NK-92 treated with Interleukin-12 subunit alpha and Interleukin-12 subunit beta, amount 100 ng/mL, for 24 hours (cell line): ENCODE measurements around the gene ZNF324.
A peak's percentile ranks its signal among the peaks of the same experiment; 100 is the strongest.
"Not testable (repeated sequence)": the region's sequence is repeated elsewhere in the genome, so short reads cannot be mapped to it uniquely, and the experiment has no call there.

ENCODE experiments used
- DNase-seq: peaks from one replicate; lab custom pipeline; 2025; lab: John Stamatoyannopoulos, UW

ZNF324 gene

DNA sequence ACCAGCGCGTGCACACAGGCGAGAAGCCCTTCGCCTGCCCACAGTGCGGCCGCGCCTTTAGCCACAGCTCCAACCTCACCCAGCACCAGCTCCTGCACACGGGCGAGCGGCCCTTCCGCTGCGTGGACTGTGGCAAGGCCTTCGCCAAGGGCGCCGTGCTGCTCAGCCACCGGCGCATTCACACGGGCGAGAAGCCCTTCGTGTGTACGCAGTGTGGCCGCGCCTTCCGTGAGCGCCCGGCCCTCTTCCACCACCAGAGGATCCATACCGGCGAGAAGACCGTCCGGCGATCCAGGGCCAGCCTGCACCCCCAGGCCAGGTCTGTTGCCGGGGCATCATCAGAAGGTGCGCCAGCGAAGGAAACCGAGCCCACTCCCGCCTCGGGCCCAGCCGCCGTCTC is 4.9 kb downstream of the ZNF324 start:
- no peak for DNase-seq

DNA sequence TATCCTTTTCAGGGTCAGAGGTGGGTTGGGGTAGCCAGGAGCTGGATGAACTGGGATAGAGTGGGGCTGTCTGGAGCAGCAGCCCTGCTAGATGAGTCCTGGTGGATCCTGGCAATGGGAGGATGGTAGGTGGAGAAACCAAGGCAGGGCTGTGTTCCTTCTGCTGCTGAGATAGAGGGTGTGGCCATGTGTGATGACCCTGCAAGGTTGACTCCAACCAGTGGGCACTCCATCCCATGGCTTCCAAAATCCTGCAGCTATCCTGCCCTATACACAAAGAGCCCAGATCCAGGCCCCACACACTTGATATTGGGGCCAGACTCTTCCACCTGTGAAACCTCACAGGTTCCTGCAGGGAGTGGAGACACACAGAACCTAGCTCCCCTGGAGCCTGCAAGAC is 6.9 kb downstream of the ZNF324 start:
- no peak for DNase-seq

DNA sequence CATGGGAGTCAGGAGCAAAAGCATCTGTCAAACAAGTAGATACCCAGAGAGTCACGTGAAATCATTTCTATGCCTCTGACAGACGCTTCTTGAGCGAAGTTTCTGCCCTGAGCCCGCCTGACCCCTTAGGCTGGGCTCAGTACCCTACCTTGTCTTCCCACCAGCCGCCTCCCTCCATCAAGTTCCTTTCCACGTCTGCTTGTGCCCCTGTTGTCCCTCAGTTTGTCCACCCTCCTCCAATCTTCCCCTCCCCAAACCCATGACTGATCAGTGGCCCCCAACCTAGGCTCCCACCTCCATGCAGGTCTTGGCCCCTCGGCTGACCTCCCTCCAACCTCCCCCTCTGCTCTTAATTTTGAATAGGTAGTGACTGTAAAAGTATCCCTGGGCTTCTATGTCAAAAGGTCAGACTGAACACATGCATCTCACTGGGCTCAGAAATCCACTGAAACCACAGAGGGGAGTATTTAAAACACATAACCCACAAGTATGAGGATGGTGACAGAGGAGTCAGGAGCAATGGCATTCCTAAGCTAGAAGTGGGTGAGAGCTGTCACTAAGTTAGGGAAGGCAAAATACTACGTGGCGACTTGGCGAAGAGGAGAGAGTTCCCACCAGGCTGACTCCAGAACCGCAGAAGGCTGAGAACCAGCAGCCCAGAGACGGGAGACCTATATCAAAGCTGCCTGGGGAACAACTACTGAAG is 7.6 kb downstream of the ZNF324 start:
- no peak for DNase-seq

DNA sequence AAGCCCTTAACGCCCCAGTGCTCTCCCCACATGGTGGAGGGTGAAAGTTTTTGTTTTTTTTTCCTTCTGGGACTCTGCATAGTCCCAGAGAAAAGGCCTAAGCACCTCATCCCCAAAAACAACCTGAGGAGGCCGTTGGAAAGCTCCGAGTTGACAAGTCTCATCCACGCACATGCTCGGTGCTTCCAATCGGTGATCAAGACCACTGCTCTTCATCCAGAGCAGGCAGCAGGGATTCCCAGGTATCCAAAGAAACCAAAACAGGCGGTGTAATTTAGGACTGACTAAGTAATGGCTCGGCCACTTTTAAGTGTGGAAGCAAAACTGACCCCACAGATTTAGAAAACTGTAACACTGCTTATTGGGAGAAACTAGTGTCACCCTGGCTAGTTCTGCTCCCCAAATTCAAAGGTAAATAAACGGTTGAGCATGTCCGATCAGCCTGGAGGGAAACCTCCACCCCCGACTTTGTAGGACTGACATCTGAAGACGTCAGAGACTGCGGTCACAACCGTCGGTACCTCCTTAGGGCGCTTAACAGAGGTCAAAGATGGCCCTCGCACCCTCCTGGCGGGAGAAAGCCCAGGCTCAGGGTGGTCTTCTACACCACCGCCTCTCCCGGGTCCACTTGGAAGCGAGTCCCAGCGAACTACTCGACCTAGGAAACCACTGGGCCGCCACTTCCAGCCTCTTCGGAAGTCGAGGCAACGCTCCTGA is 8.3 kb downstream of the ZNF324 start:
- DNase-seq, result no peak

DNA sequence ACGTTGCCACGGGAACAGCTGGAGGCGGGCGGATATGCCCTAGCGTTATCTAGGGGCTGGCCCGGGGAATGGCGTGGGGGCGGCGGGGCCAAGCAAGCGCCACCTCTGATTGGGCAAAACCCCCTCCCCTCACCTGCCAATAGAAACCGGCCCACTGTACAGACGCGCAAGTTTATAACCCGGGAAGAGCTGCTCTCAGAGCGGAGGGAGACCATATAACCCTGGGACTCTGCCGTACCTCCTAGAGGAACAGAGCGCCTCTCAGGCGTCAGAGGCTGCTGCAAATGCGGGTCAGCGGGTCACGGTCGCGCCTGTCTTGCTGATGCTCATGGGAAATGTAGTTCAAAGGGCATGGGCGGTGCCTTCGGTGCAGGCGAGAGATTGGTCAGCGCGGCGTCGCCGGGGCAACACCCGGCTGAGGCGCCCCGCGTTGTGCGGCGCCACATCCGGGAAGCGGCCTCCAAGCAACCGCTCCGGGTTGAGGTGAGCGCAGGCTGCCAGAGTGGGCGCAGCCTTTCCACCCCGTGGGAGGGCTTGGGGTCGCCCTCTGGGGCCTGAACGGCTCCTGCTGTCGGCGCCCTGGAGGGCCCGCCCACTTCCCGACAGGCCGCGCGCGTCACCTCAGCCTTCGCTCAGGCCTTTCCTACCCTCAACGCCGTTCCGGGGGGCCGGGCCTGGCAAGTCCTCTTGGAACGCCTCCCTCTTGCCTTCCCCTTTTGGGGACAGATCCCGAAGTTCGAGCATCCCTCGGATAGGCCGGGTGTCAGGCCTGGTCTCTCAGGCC is 9.0 kb downstream of the ZNF324 start, which contains the start of gene ZNF446:
TSS of gene ZNF446 (plus strand) at position 639 of the 784 bp plus-strand sequence. CDS start 867 bp downstream, outside the sequence.
- peak; percentile 97 for DNase-seq

DNA sequence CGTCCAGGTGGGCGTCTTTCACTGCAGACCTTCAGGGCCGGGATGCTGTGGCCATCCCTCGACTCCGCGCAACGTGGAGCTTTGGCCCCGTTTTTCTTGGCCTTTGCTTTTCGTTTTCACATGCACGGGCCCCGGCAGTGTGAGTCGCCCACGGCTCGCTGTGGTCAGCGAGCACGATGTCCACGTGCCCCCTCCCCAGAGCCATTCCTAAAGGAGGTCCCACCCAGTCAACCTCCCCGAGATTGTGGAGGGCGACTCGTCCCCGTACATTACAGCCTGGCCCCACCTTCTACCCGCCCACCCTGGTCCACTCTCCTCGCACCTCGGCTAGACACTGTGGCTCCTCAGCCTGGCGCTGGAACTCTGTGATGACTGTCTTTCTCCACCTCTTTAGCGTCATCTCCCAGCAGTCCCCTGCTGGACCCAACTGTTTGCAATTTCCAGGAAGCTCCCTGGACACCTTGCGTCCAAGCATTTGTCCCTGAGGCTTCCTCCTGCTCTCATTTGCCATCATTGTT is 9.7 kb downstream of the ZNF324 start:
- DNase-seq, result no peak

DNA sequence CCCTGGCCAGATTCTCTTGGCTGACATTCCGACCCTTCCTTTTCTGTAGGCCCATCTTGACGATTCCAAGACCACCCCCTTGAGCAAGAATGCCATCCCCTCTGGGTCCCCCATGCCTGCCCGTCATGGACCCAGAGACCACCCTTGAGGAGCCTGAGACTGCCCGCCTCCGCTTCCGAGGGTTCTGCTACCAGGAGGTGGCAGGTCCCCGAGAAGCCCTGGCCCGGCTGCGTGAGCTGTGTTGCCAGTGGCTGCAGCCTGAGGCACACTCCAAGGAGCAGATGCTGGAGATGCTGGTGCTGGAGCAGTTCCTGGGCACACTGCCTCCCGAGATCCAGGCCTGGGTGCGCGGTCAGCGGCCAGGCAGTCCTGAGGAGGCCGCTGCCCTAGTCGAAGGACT is 10.2 kb downstream of the ZNF324 start:
- DNase-seq, result no peak

DNA sequence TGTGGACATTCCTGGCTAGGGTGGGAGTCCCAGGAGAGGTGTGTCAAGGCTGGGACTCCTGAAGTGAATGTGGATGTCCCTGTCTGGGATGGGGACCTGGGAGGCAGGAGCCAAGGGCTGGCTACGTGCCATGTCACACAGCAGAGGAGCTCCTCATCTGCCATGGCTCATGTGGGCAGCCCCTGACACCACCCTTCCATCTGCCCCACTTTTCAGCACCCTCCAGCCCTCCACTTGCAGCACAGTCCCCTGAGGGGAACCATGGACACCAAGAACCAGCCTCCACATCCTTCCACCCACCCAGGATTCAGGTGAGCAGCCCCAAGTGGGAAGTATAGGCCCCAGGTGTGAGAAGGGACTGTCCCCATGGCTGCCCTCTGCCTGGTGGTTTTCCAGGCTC is 11.0 kb downstream of the ZNF324 start:
- DNase-seq, result no peak

DNA sequence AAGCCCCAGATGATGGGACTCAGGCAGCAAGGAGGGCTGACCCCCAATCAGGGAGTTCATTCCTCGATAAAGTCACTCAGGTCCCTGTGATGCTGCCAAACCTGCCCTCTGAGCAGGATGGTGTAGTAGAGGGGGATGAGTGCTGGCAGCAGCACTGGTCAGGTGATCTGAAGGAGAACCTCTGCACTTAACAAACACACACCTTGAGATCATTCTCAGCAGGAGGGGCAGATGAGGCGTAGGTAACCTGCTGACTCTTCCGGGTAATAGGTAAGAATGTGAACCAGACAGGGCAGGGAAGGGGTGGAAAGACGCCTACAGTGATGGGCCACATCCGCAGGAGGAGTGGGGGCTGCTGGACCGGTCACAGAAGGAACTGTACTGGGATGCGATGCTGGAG is 12.4 kb downstream of the ZNF324 start:
- no peak for DNase-seq

DNA sequence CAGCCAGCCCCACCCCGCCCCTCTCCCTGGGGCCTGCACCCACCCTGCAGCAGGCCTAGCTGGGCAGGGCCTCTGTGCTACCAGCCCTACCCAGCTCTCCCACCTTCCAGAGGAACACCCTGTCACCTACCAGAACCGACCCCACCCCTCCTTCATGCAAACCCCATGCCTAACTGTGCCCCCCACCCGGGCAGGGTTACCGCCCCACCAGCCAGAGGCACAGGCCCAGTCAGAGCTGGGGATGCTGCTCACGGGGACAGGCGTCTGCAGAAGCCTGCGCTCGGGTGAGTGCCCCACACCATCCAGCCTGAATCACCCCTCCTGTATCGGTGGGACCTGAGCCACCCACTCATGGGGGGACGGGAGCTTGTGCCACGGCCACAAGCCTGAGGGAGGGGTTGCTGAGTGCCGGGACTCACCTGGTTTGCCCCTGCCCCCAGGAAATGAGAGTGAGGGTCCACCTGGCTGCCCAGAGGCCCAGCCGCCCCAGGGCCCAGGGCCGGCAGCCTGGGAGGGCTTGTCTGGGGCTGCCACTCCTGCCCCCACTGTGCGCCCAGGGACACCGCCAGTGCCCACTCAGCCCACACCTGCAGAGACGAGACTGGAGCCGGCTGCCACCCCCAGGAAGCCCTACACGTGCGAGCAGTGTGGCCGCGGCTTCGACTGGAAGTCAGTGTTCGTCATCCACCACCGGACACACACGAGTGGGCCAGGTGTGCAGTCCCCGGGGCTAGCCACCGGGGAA is 13.0 kb downstream of the ZNF324 start:
- DNase-seq, result no peak

DNA sequence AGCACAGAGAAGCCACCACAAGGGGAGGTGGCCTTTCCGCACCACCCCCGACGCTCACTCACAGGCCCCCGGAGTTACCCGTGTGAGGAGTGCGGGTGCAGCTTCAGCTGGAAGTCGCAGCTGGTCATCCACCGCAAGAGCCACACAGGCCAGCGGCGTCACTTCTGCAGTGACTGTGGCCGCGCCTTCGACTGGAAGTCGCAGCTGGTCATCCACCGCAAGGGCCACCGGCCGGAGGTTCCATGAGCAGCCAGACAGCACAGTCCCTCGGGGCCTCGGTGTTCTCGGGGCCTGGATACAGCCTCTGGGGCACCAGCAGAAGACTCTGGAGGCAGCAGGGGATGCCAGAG is 13.6 kb downstream of the ZNF324 start:
- no peak for DNase-seq

DNA sequence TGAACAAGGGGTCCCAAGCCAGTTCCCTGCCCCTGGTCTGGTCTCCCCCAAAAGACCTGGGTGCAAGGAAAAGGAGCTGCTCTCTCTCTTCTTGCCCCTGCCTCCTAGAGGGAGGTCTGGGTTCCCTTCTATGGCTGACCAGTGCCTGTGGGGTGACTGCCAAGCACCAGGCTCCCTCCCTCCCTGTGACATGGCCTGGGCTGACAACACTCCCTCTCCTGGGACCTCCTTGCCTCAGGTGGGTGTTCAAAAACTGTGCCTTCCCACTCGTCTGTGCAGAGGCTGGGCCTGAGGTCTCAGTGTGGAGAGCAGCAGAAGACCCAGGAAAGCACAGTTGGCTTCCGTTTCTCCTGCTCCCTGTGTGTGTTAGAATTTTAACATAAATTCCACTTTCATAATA is 14.0 kb downstream of the ZNF324 start:
- DNase-seq, result no peak

DNA sequence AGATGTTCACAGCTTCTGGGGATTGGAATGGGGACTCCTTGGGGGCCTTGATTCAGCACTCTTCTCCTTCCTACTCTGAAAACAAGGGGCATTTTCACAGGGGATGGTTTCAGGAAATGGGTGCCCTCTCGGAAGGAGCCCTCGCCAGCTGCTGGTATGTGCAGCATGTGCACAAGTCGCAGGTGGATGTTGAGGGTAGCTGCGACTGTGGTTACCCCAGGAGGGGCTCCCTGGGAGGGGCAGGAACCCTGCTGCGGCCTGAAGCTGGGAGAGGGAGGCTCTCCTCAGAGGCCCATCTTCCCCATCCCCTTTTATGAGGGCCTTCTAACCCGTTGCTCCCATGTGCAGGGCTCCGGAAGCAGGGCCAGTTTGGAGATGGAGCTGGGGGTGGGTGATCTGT is 15.5 kb downstream of the ZNF324 start:
- no peak for DNase-seq

DNA sequence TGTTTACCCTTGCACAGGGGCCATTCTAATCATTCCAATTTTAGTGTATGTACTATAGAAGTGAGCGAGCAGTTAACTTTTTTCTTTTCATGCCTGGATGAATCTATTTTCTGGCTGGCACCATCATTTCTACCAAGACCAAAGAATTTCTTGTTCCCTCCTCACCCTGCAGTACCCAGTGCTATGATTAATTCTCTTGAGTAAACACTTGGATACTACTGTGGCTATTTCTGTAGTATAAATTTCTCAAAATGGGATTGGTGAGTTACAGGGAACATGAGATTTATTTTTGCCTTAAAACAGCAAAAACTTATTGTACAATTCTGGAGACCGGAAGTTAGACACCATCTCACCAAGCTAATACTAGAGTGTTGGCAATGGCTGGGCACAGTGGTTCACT is 16.9 kb downstream of the ZNF324 start:
- DNase-seq, result no peak

DNA sequence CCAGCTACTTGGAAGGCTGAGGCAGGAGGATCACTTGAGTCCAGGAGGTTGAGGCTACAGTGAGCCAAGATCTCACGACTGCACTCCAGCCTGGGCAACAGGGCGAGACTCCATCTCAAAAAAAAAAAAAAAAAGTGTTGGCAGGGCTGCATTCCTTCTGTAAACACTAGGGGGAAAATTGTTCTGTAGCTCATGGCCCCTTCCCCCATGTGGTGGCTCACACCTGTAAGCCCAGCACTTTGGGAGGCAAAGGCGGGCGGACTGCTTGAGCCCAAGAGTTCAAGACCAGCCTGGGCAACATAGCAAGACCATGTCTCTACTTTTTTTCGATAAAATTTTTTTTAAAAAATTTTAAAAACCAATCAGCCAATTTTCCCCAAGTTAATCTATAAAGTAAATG is 17.5 kb downstream of the ZNF324 start:
- DNase-seq, result not testable (repeated sequence)

DNA sequence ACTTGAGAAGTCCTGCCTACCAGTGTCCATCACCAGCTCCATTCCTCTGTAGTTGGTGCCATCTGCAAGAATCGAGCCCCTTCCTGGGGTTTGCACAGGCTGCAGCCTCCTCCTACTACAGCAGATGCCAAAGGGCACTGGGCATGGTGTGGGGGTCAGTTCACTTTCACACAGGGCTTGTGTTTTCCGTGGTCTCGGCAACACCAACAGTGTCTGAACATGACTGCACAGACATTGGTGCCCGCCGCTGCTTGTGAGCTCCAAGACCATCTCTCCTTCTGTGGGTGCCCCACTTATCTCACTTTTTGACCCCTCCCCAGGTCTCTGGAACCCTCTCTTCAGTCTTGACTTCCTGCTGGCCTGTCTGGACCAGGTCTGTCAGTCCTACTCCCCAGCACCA is 24.5 kb downstream of the ZNF324 start:
- DNase-seq, result no peak

DNA sequence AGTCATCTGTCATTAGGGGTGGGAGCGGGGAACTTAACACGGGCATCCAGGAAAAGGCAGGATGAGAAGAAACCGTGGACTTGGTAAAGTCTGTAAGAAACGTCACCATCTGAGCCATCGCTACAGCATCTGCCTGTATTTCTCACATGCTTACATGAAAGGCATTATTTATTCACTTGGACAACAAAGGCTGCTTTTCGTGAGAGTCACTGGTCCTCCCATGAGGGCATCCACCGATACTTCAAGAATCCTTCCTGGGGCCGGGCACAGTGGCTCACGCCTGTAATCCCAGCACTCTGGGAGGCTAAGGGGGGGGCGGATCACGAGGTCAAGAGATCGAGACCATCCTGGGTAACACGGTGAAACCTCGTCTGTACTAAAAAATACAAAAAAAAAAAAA is 25.4 kb downstream of the ZNF324 start:
- no peak for DNase-seq

DNA sequence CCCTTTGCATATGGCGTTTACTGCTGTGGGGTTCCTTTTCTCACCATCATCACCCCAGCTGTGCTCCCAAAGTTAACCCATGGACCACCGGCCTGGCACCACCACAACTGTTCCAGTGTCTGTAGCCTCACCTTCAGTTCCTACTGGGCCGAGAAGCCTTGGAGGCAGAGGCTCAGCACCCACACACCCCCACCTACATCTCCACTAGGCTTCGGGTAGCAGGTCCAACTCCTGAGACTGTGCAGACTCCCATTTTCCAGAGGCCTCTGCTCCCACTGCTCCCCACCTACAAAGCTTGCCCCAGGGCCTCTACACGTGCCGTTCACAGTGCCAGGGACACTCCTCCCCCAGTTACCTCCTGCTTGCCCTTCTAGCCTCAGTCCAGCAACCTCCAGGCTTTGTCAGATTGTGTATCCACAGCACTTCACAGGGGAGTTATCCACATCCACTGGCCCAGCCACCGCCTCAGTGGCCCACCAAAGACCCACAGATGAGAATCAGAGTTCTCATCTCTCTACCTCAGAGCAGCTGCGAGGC is 30.8 kb downstream of the ZNF324 start:
- no peak for DNase-seq

DNA sequence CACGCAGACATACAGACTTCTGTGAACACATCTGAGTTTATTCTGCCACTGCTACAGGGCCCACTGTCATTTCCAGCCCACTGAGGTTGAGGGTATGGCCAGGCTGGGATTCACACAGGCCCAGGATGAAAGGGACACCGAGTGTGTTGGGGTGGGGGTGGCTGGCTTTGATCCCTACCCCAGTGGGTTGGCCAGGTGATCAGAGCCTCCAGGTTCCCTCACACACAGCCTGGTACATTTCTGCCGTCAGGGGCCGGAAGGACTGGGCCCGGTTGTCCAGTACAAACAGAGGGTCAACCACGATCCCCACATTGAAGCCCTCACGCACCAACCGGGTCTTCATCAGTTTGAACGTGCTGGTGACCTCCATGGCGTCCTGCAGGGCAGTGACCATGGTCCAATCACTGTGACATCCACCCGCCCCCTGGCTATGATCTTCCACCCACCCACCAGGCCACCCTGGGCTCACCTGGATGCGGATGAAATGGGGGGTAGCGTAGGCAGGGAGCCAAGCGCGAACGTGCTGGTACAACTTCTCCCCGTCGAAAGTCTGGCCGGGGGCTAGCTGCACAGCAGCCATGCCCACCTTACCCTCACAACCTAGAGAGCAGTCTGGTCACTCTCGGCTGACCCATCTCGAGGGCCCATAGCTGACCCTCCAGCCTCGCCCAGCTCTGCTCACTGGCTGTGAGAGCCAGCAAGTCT is 31.6 kb downstream of the ZNF324 start:
- no peak for DNase-seq

DNA sequence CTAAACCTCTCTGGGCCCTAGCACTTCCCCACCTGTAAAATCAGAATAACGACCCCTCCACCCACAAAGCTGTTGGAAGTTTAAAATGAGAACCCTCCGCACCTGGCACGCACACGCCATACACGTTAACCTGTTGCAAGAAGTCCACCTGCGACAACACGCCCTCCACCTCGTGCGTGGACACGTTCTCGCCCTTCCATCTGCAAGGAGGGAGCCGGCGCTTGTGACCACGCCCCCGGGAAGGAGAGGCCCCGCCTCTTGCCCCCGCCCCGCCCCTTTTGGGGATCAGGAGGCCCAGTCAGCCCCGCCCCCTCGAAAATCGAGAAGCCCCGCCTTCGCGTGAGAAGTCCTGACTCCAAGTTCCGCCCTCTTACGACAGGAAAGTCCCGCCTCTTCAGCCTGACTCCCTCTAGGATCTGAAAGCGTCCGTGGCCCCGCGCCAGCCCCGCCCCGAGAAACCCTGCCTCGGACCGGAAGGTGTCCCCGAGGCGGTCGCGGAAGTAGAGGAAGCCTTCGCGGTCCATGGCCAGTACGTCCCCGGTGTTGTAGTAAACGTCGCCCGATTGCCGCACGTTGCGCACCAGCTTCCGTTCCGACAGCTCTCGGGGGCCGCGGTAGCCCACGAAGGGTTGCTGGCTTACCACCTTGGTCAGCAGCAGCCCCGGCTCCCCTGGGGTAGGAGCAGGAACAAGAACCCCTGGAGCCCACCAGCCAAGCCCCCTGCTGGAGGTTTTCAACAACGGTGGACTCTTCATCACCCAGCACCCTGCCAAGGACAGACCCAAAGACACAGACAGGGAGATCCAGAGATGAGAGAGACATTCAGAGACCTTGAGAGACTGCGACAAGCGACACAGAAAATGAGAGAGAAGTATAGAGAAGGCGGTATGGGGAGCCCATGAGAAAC is 32.4 kb downstream of the ZNF324 start:
- peak; percentile 99 for DNase-seq
